ENCODE results near the gene KCTD20. TPM values are rescaled to one million over a fixed set of nuclear protein-coding genes. Genes with fewer than 3 reads are reported as not detected.

The KCTD20 gene
- total RNA-seq, 4 donors from 2014 or later = 47.3 to 78.2 (median 63.0) TPM

- intact Hi-C loops (cut with DNase I) = no loop called here
- Histone ChIP-seq H3K27me3 (no peaks in the 10 kb centered on the region), H3K4me3 (no peak overlapping the region), H3K27ac (replicated peaks in 1 of 4) (no peak overlapping the region), H3K9me3 (no peaks in the 10 kb centered on the region), H3K36me3 (no peaks in the 10 kb centered on the region), H3K4me1 (no peaks in the 10 kb centered on the region)
- no peak for DNase-seq (ENCODE audit: extremely low spot score)
- WGBS = 72% methylated on average over 2 of the region's 2 CpGs
- no peak for TF ChIP-seq EP300 (IDR thresholded peaks at IDR 0.05)
- TF ChIP-seq POLR2AphosphoS5 (IDR thresholded peaks at IDR 0.05) = no peak
- TF ChIP-seq, protein P1, sequence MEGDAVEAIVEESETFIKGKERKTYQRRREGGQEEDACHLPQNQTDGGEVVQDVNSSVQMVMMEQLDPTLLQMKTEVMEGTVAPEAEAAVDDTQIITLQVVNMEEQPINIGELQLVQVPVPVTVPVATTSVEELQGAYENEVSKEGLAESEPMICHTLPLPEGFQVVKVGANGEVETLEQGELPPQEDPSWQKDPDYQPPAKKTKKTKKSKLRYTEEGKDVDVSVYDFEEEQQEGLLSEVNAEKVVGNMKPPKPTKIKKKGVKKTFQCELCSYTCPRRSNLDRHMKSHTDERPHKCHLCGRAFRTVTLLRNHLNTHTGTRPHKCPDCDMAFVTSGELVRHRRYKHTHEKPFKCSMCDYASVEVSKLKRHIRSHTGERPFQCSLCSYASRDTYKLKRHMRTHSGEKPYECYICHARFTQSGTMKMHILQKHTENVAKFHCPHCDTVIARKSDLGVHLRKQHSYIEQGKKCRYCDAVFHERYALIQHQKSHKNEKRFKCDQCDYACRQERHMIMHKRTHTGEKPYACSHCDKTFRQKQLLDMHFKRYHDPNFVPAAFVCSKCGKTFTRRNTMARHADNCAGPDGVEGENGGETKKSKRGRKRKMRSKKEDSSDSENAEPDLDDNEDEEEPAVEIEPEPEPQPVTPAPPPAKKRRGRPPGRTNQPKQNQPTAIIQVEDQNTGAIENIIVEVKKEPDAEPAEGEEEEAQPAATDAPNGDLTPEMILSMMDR (IDR thresholded peaks at IDR 0.05) = no peak
- TF ChIP-seq POLR2A (IDR thresholded peaks at IDR 0.05; ENCODE audit: low read depth) = no peak
Measured at GRCh38 chr6:36430351-36430750, 12.4 kb upstream of the KCTD20 start.

DNA sequence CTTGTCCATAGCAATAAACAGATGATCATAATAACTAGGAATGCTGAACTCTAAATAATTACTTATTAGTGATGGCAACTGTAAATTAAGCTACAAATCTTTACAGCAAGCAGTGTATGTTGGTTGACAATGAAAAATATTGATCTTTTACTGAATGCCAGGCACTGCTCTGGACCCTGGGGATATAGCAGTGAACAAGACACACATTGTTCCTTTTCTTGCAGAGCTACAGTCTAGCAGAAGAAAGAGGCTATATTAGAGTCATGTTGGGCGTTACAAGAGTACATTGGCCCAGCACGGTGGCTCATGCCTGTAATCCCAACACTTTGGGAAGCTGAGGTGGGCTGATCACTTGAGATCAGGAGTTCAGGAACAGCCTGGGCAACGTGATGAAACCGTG is 11.6 kb upstream of the KCTD20 start:
- TF ChIP-seq EP300 (IDR thresholded peaks at IDR 0.05) (no peak), POLR2A (IDR thresholded peaks at IDR 0.05; ENCODE audit: low read depth) (no peak), POLR2AphosphoS5 (IDR thresholded peaks at IDR 0.05) (no peak)
- TF ChIP-seq, protein P1 (IDR thresholded peaks at IDR 0.05) = no peak
- 83% methylated on average over 4 of the region's 4 CpGs for WGBS
- Histone ChIP-seq H3K27ac (replicated peaks in 1 of 4) (no peak overlapping the region), H3K36me3 (no peaks in the 10 kb centered on the region), H3K27me3 (no peaks in the 10 kb centered on the region), H3K9me3 (no peaks in the 10 kb centered on the region), H3K4me1 (no peaks in the 10 kb centered on the region), H3K4me3 (no peak overlapping the region)
- intact Hi-C loops (cut with DNase I) = no loop called here
- DNase-seq (ENCODE audit: extremely low spot score) = no peak

- no peak for DNase-seq (ENCODE audit: extremely low spot score)
- WGBS = 81% methylated on average over 4 of the region's 4 CpGs
- intact Hi-C loops (cut with DNase I) = no loop called here
- Histone ChIP-seq H3K4me3 (no peak overlapping the region), H3K36me3 (no peaks in the 10 kb centered on the region), H3K9me3 (no peaks in the 10 kb centered on the region), H3K4me1 (no peaks in the 10 kb centered on the region), H3K27me3 (no peaks in the 10 kb centered on the region), H3K27ac (replicated peaks in 1 of 4) (no peak overlapping the region)
- TF ChIP-seq POLR2AphosphoS5 (IDR thresholded peaks at IDR 0.05) (no peak), EP300 (IDR thresholded peaks at IDR 0.05) (no peak)
- TF ChIP-seq, protein P1 (IDR thresholded peaks at IDR 0.05) = no peak
Measured at GRCh38 chr6:36432151-36432671, 10.6 kb upstream of the KCTD20 start.

- no peak overlapping the region for H3K27ac ChIP-seq (replicated peaks in 1 of 4)
- WGBS = 89% methylated on average over 1 of the region's 1 CpG
- H3K36me3 ChIP-seq = no peaks in the 10 kb centered on the region
- no peak overlapping the region for H3K4me3 ChIP-seq
- intact Hi-C loops (cut with DNase I) = no loop called here
- DNase-seq (ENCODE audit: extremely low spot score) = no peak
- no peak for TF ChIP-seq EP300 (IDR thresholded peaks at IDR 0.05)
- TF ChIP-seq, protein P1 (IDR thresholded peaks at IDR 0.05) = no peak
- TF ChIP-seq POLR2A (IDR thresholded peaks at IDR 0.05; ENCODE audit: low read depth) = no peak
- TF ChIP-seq POLR2AphosphoS5 (IDR thresholded peaks at IDR 0.05) = no peak
- no peaks in the 10 kb centered on the region for H3K27me3 ChIP-seq
- H3K9me3 ChIP-seq = no peaks in the 10 kb centered on the region
- peaks cover 7 to 8% (median 7%) of the 10 kb centered on the region in 4 donors for H3K4me1 ChIP-seq
Measured at GRCh38 chr6:36436466-36436865, 6.3 kb upstream of the KCTD20 start.
